SH-SY5Y (cell line): Measurements from ENCODE around the gene SYT5.

Experiments
- GATA2 ChIP-seq: IDR thresholded peaks from 2 replicates; pipeline ENCODE4 v1.6.1; 2011; ENCODE audit warnings: mild to moderate bottlenecking, low read depth, low read length
- GATA3 ChIP-seq: IDR thresholded peaks from 2 replicates; pipeline ENCODE4 v1.6.1; 2011; ENCODE audit warnings: low read depth, mild to moderate bottlenecking, low read length, moderate library complexity

DNA sequence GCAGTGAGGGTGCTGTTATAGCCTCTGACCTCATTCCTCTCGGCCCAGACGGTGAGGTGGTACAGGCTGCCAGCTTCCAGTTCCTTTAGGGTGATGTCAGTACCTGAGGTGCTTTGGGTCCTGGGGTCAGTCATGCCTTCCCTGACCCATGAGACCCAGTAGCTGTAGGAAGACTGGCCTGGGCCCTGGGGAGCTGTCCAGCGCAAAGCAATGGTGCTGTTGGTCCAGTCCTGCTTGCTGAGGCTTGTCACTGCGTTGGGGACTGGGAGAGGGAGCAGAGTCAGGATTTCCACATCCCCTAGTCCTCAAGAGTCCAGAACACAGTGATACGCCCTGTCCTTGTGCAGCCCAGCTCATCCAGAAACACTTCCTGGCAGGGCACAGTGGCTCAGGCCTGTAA, 18.6 kb upstream of the SYT5 start:
- no peak for TF ChIP-seq GATA3
- no peak for TF ChIP-seq GATA2
